DOHH2 (cell line): ENCODE data around the gene PCSK5.

Experiments used
- CTCF ChIP-seq: fragments of 200-600 bp; sonication (generic); IDR thresholded peaks from one replicate; pipeline ENCODE4 v1.5.1; 2014; ENCODE audit warnings: antibody characterized with exemption, mild to moderate bottlenecking, low read depth, low read length; ENCODE audit not compliant: poor library complexity, severe bottlenecking
- EZH2phosphoT487 ChIP-seq: fragments of 200-600 bp; sonication (generic); IDR thresholded peaks from 2 replicates; pipeline ENCODE4 v1.6.1; 2017; ENCODE audit warnings: borderline replicate concordance, mild to moderate bottlenecking, antibody characterized with exemption, low read length, moderate library complexity, mixed read lengths

GRCh38 chr9:76314321-76314720 is 423.8 kb downstream of the PCSK5 start:
- TF ChIP-seq CTCF (no peak), EZH2phosphoT487 (no peak)
